SK-N-SH (cell line): Measurements from ENCODE around the gene ITK. TPM values are rescaled to one million over a fixed set of nuclear protein-coding genes. Genes with fewer than 3 reads are reported as not detected.

ENCODE experiments used
- CTCF ChIA-PET: fragments of 300-600, 350-600 bp; formaldehyde crosslinking; extraction: SDS; loops from one replicate; lab custom pipeline; 2021; lab: Yijun Ruan, JAX
- POLR2A ChIA-PET: fragments of 350-600 bp; sonication (Branson Sonifier 250); formaldehyde crosslinking; extraction: SDS; loops from one replicate; lab custom pipeline; 2020; ENCODE audit warnings: antibody characterized with exemption, inconsistent platforms; lab: Yijun Ruan, JAX
- DNase-seq: peaks from one replicate; pipeline ENCODE4 v3.0.0; 2012
- H2AFZ ChIP-seq: fragments of 200-600 bp; sonication (generic); 2 replicates; pipeline ENCODE4 v1.8.1; 2016; ENCODE audit warnings: antibody characterized with exemption, mild to moderate bottlenecking, low read depth
- H3F3A ChIP-seq: fragments of 200-600 bp; sonication (generic); replicated peaks from 2 replicates; pipeline ENCODE3; 2016; ENCODE audit warnings: antibody characterized with exemption, mild to moderate bottlenecking; ENCODE audit not compliant: insufficient read depth
- H3K27ac ChIP-seq, 2 experiments: fragments of 200-500 bp in 1 of 2; fragments of 200-600 bp in 1 of 2; sonication (Bioruptor generic) in 1 of 2; sonication (generic), shearing (Covaris generic) in 1 of 2; 2 replicates each; pipeline versions ENCODE4 v1.5.1 to v1.6.1; 2014 to 2016; ENCODE audit warnings: low read depth in 2 of 2, inconsistent platforms in 1 of 2, low read length in 1 of 2, mild to moderate bottlenecking in 1 of 2, mixed read lengths in 1 of 2
- H3K27me3 ChIP-seq: fragments of 200-600 bp; sonication (generic), shearing (Covaris generic); 2 replicates; pipeline ENCODE4 v1.6.1; 2016; ENCODE audit warnings: mixed run types; ENCODE audit not compliant: insufficient read depth
- H3K36me3 ChIP-seq, 2 experiments: fragments of 200-500 bp in 1 of 2; fragments of 200-600 bp in 1 of 2; sonication (Bioruptor generic) in 1 of 2; sonication (generic) in 1 of 2; replicated peaks in 1 of 2; 2 replicates each; pipeline versions ENCODE3 to v1.5.1; 2014 to 2016; ENCODE audit warnings: low read length in 1 of 2, mild to moderate bottlenecking in 1 of 2; ENCODE audit not compliant: insufficient read depth in 2 of 2, control insufficient read depth in 1 of 2
- H3K4me1 ChIP-seq, 2 experiments: fragments of 200-500 bp in 1 of 2; fragments of 200-600 bp in 1 of 2; sonication (Bioruptor generic) in 1 of 2; sonication (generic), shearing (Covaris generic) in 1 of 2; 2 replicates each; pipeline versions ENCODE4 v1.5.1 to v1.6.1; 2014 to 2016; ENCODE audit warnings: low read depth in 1 of 2, low read length in 1 of 2, mixed run types in 1 of 2; ENCODE audit not compliant: insufficient read depth in 2 of 2, control insufficient read depth in 1 of 2
- H3K4me2 ChIP-seq: fragments of 200-600 bp; sonication (generic), shearing (Covaris generic); 2 replicates; pipeline ENCODE4 v1.6.1; 2017; ENCODE audit warnings: mixed run types
- H3K4me3 ChIP-seq, 2 experiments: fragments of 200-500 bp in 1 of 2; fragments of 200-600 bp in 1 of 2; sonication (Bioruptor generic) in 1 of 2; sonication (generic), shearing (Covaris generic) in 1 of 2; 2 replicates each; pipeline versions ENCODE4 v1.5.1 to v1.8.1; 2014 to 2016; ENCODE audit warnings: low read depth in 2 of 2, inconsistent platforms in 1 of 2, low read length in 1 of 2, mild to moderate bottlenecking in 1 of 2, mixed read lengths in 1 of 2, moderate library complexity in 1 of 2
- H3K79me2 ChIP-seq: fragments of 200-600 bp; sonication (generic); 2 replicates; pipeline ENCODE4 v1.8.1; 2017; ENCODE audit warnings: mild to moderate bottlenecking; ENCODE audit not compliant: insufficient read depth
- H3K9ac ChIP-seq: fragments of 200-600 bp; sonication (generic); 2 replicates; pipeline ENCODE4 v1.6.1; 2017; ENCODE audit warnings: mixed run types
- H3K9me2 ChIP-seq: fragments of 200-600 bp; sonication (generic); 2 replicates; pipeline ENCODE4 v1.6.1; 2017; ENCODE audit warnings: mixed run types
- H3K9me3 ChIP-seq: fragments of 200-600 bp; sonication (generic); 2 replicates; pipeline ENCODE4 v1.6.1; 2017; ENCODE audit warnings: mixed run types, mild to moderate bottlenecking, moderate library complexity
- H4K20me1 ChIP-seq: fragments of 200-600 bp; sonication (generic); 2 replicates; pipeline ENCODE4 v1.6.1; 2017; ENCODE audit warnings: mild to moderate bottlenecking, mixed run types; ENCODE audit not compliant: insufficient read depth
- FOXJ3 ChIP-seq: sonication (generic); formaldehyde crosslinking; IDR thresholded peaks from 2 replicates; pipeline ENCODE4 v1.5.1; 2020; ENCODE audit warnings: mild to moderate bottlenecking, missing genetic modification reagents
- GATA2 ChIP-seq: sonication (generic); formaldehyde crosslinking; IDR thresholded peaks from 2 replicates; pipeline ENCODE4 v1.5.0; 2020; ENCODE audit warnings: mild to moderate bottlenecking, missing genetic modification reagents
- MXI1 ChIP-seq: IDR thresholded peaks from 2 replicates; pipeline ENCODE4 v1.6.1; 2012; ENCODE audit warnings: mild to moderate bottlenecking, low read depth, low read length, improper control_type of control experiment
- RCOR1 ChIP-seq: fragments of 150-350 bp; IDR thresholded peaks from 2 replicates; pipeline ENCODE4 v1.6.1; 2017; ENCODE audit warnings: antibody characterized with exemption, low read length
- SMC3 ChIP-seq: IDR thresholded peaks from 2 replicates; pipeline ENCODE4 v1.6.1; 2012; ENCODE audit warnings: low read depth, low read length, improper control_type of control experiment
- WGBS: methylation state at CpG from one replicate; pipeline ENCODE4 v1.1.6; 2017; ENCODE audit warnings: low lambda C conversion rate; 5-methylcytosine and 5-hydroxymethylcytosine counted together
- polyA plus RNA-seq, 3 experiments: library from polyadenylated mRNA; depleted of rRNA; stranded (reverse); fragments of >200 nt; gene quantifications; 2 replicates each; pipeline ENCODE4 v1.2.3, GENCODE V29; 2012
- TF ChIP-seq, protein P1 (sequence below): fragments of 150-350 bp; IDR thresholded peaks from 2 replicates; pipeline ENCODE4 v1.6.1; 2016; ENCODE audit warnings: mild to moderate bottlenecking, low read depth, low read length
- TF ChIP-seq, protein P2 (sequence below): IDR thresholded peaks from 2 replicates; pipeline ENCODE4 v1.6.1; 2012; ENCODE audit warnings: mild to moderate bottlenecking, low read depth, low read length, moderate library complexity

Gene ITK
- polyA plus RNA-seq, 1 of the 3 experiments (the other 2 are of a cell fraction), result not detected

DNA sequence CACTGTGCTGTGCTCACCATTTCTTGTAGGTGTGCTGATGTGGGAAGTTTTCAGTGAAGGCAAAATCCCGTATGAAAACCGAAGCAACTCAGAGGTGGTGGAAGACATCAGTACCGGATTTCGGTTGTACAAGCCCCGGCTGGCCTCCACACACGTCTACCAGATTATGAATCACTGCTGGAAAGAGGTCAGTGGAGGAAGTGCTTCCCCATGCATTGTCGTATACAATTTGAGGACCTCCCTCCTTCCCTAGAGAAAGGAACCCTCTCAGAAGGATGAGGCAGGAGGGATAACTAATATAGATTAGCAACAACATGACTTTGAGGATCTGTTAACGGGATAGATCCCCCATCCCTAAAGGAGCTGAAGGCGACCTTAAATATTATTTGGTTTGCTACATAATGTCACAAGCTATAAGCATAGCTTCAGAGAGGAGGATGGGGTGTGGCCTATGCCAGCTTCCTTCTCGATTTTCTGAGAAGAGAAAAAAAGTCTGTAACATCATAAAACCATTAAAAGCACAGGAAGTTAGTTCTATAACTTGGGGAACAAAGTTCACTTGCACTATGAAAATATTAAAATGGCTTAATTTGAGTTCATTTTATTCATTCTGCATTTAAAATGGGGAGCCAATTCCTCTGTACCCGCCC is 68.3 kb downstream of the ITK start:
- no peak for DNase-seq
- H3K9ac ChIP-seq, result no peak overlapping the region
- CTCF ChIA-PET, result interaction anchor here (3.0 kb wide), 1 partner anchor 64 kb away, joined by 13 read pairs; no protein-coding TSS in a partner anchor
- H3K36me3 ChIP-seq, result no peaks in the 10 kb centered on the region
- H3K4me2 ChIP-seq, result no peak overlapping the region
- no peaks in the 10 kb centered on the region for H4K20me1 ChIP-seq
- no peak overlapping the region for H2AFZ ChIP-seq
- no peak overlapping the region for H3K27ac ChIP-seq
- no peak overlapping the region for H3K4me3 ChIP-seq
- POLR2A ChIA-PET, result no interaction called here
- no peaks in the 10 kb centered on the region for H3F3A ChIP-seq
- peaks cover 0 to 9% of the 10 kb centered on the region in 2 experiments; a peak in 2 of 4 replicates for H3K4me1 ChIP-seq
- H3K79me2 ChIP-seq, result no peaks in the 10 kb centered on the region
- no peaks in the 10 kb centered on the region for H3K9me3 ChIP-seq
- H3K9me2 ChIP-seq, result no peaks in the 10 kb centered on the region
- no peaks in the 10 kb centered on the region for H3K27me3 ChIP-seq
- 53% methylated on average over 11 of the region's 11 CpGs for WGBS
- TF ChIP-seq, protein P1, sequence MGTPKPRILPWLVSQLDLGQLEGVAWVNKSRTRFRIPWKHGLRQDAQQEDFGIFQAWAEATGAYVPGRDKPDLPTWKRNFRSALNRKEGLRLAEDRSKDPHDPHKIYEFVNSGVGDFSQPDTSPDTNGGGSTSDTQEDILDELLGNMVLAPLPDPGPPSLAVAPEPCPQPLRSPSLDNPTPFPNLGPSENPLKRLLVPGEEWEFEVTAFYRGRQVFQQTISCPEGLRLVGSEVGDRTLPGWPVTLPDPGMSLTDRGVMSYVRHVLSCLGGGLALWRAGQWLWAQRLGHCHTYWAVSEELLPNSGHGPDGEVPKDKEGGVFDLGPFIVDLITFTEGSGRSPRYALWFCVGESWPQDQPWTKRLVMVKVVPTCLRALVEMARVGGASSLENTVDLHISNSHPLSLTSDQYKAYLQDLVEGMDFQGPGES, result no peak
- TF ChIP-seq SMC3 (no peak), GATA2 (CRISPR knock-in tag) (no peak), FOXJ3 (CRISPR knock-in tag) (no peak)
- TF ChIP-seq, protein P2, sequence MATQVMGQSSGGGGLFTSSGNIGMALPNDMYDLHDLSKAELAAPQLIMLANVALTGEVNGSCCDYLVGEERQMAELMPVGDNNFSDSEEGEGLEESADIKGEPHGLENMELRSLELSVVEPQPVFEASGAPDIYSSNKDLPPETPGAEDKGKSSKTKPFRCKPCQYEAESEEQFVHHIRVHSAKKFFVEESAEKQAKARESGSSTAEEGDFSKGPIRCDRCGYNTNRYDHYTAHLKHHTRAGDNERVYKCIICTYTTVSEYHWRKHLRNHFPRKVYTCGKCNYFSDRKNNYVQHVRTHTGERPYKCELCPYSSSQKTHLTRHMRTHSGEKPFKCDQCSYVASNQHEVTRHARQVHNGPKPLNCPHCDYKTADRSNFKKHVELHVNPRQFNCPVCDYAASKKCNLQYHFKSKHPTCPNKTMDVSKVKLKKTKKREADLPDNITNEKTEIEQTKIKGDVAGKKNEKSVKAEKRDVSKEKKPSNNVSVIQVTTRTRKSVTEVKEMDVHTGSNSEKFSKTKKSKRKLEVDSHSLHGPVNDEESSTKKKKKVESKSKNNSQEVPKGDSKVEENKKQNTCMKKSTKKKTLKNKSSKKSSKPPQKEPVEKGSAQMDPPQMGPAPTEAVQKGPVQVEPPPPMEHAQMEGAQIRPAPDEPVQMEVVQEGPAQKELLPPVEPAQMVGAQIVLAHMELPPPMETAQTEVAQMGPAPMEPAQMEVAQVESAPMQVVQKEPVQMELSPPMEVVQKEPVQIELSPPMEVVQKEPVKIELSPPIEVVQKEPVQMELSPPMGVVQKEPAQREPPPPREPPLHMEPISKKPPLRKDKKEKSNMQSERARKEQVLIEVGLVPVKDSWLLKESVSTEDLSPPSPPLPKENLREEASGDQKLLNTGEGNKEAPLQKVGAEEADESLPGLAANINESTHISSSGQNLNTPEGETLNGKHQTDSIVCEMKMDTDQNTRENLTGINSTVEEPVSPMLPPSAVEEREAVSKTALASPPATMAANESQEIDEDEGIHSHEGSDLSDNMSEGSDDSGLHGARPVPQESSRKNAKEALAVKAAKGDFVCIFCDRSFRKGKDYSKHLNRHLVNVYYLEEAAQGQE, result no peak
- TF ChIP-seq, all 33 proteins: peak for 0

DNA sequence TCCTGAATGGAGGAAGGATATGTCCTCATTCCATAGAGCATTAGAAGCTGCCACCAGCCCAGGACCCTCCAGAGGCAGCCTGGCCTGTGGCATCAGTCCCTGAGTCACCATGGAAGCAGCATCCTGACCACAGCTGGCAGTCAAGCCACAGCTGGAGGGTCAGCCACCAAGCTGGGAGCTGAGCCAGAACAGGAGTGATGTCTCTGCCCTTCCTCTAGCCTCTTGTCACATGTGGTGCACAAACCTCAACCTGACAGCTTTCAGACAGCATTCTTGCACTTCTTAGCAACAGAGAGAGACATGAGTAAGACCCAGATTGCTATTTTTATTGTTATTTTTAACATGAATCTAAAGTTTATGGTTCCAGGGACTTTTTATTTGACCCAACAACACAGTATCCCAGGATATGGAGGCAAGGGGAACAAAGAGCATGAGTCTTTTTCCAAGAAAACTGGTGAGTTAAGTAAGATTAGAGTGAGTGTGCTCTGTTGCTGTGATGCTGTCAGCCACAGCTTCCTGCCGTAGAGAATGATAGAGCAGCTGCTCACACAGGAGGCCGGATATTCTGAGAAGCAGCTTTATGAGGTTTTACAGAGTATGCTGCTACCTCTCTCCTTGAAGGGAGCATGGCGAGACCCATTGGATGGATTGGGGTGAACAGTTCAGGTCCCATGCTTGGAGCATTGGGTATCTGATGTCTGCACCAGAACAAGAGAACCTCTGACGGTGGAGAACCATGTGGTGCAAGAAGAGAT is 72.2 kb downstream of the ITK start:
- H3F3A ChIP-seq, result no peaks in the 10 kb centered on the region
- H3K27me3 ChIP-seq, result no peaks in the 10 kb centered on the region
- CTCF ChIA-PET, result interaction anchor here (0.7 to 3.4 kb wide), 36 partner anchors 8 to 491 kb away, joined by 3 to 63 read pairs (median 5); partner anchors contain the start of genes CYFIP2, LSM11, MED7 and NIPAL4
- TF ChIP-seq RCOR1 (no peak), MXI1 (peak; percentile 40; the same call in 1 of the 2 replicates)
- TF ChIP-seq, all 33 proteins: peak for 1
- Histone ChIP-seq H3K4me1 (peaks cover 0 to 9% of the 10 kb centered on the region in 2 experiments; a peak in 2 of 4 replicates), H3K27ac (no peak overlapping the region), H3K9me2 (no peaks in the 10 kb centered on the region), H3K4me3 (no peak overlapping the region; a peak in 1 of 4 replicates), H3K79me2 (no peaks in the 10 kb centered on the region), H4K20me1 (no peaks in the 10 kb centered on the region), H3K36me3 (no peaks in the 10 kb centered on the region), H2AFZ (no peak overlapping the region; the same call in 1 of the 2 replicates), H3K9me3 (no peaks in the 10 kb centered on the region), H3K4me2 (no peak overlapping the region), H3K9ac (no peak overlapping the region)
- POLR2A ChIA-PET, result no interaction called here
- DNase-seq, result peak; percentile 33
- WGBS, result 57% methylated on average over 4 of the region's 4 CpGs
